GM19438 (cell line): ENCODE results near the gene RBBP8NL.

Experiments
- ATAC-seq: cut with Tn5 transposase; IDR thresholded peaks from one replicate; pipeline ENCODE4 v1.9.1; 2021; ENCODE audit warnings: low read depth; ENCODE audit not compliant: unreplicated experiment

Gene RBBP8NL

GRCh38 chr20:62409931-62410745 lies 17.2 kb downstream of the RBBP8NL start:
- ATAC-seq = no peak

DNA sequence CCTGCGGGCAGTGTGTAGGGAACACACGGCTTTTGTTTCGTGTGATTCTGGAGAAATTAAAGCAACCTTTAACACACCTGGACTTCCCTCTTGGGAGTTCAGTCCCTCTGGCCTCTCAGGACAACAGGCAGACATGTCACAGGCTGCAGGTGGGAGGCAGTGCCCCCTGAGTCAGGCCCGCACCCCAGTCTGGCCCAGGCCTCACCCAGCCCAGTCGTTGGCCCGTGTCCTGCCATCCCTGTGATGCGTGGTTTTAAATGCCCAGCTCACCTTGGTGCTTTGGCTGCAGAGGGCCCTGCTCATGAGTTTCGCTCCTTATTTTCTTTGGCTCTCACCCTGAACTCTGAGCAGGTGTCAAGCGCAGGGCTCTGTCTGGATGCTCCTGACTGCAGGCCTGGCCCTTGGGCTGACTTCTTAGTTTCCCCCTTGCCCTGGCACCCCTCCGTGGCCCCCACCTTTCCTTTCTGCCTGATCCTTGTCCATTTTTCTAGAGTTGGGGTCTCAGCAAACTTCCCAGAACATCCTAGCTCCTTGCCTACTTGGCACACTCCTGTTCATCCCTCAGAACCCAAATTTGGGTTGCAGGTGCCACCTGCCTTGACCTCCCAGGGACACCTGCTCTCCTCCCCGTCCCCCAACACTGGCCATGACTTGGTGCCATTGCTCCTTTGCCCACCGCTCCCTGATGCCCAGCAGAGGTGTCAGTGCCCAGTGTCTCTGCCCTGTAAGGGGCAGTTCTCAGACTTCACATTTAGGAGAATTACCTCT lies 18.1 kb downstream of the RBBP8NL start:
- ATAC-seq = no peak

DNA sequence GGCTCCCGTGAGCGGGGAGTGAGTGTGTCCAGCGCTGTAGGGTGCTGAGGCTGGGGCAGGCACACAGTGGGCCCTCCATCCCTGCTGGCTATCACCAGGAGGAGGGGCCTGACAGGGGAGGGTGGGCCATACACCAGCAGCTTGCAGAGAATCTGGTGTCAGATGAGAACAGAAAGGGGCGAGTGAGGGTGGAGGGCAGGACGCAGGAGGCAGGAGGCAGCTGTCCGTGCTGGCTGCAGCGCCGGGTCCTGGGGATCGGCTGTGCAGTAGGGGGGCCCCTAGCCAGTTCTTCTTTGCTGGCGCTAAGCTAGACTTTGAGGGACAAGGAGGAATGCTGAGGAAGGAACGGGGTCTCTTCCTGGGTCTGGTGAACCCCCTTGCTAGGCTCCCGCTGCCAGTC lies 18.7 kb downstream of the RBBP8NL start:
- ATAC-seq = no peak

DNA sequence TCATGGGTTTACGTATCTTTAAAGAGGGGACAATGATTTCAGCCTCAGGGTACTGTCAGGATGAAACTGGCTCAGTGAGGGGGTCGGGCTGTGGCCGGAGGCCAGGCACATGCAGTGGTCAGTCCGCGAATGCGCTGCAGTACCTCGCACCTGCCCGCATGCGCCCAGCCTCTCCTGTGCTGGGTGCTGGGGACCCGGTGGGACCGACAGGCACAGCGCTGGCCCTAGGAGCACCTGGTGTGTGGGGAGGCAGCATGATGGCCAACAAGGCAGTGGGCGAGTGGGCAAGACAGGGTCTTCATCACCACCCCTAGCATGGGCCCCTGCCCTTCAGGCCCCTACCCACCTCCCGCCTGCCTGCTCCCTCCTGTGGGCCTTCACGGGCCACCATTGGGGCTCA lies 19.3 kb downstream of the RBBP8NL start:
- no peak for ATAC-seq

- ATAC-seq = peak; percentile 77
Measured at GRCh38 chr20:62407221-62407992, 19.9 kb downstream of the RBBP8NL start, which contains the start of gene CABLES2. CABLES2 (minus strand) TSS chr20:62407285; CDS start chr20:62407276, 9 bp downstream.

GRCh38 chr20:62406635-62407176 lies 20.6 kb downstream of the RBBP8NL start:
- ATAC-seq = no peak

GRCh38 chr20:62405981-62406513 lies 21.3 kb downstream of the RBBP8NL start:
- no peak for ATAC-seq

DNA sequence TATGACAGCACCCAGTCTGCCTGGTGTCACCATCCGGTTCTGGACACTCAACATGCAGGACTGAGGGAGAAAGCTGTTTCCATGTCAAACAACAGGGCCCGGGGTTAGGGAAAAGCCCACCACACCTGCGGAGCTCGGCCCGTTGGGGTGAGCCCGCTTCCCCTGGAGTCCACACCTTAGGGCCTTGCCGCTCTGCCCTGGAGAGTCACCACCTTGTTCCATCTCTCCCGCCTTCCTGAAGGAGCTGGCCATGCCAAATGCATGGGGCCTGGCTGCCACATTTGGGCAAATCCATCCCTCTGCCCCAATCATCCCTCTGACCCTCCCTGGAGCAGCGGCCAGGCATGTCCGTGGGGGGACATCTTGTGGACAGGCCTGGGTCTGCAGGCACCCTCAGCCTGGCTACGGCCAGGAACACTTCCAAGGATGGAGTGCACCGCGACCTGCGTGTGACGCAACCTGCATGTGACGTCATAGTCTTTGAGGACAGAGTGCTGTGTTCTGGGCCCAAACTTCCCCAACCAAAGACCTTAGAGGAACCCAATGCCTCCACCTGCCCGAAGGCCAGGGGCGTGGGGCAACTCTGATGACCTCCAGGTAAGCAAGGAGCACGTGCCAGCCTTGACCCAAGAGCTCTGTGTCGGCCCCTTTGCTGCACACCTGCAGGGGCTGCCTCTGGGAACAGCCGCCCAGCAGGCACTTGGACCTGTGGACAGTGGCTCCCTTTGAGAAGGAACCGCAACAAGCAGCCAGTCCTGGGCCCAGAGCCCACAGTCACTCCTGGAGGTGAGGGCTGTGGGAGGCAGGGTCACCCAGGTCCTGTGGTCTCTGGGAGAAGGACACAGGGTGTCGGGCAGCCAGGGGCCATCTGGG lies 22.0 kb downstream of the RBBP8NL start:
- no peak for ATAC-seq

DNA sequence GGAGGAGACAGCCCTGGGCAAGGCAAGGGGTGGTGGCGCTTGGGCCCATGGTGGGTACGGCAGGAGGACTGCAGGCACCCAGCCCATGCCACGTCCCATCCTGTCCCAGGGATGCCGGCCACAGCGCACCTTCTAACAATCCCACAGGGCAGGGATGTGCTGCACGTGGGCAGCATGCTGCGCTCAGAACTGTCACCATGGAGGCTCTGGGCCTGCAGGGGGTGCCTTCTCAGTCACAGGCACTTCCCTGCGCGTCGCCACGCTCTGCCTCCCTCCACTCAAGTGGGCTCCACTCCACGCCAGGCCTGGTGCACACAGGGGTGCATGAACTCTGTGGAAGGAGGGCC lies 22.6 kb downstream of the RBBP8NL start:
- no peak for ATAC-seq

- no peak for ATAC-seq
Measured at GRCh38 chr20:62404112-62404665, 23.1 kb downstream of the RBBP8NL start.

GRCh38 chr20:62403331-62403730 lies 24.0 kb downstream of the RBBP8NL start:
- no peak for ATAC-seq

DNA sequence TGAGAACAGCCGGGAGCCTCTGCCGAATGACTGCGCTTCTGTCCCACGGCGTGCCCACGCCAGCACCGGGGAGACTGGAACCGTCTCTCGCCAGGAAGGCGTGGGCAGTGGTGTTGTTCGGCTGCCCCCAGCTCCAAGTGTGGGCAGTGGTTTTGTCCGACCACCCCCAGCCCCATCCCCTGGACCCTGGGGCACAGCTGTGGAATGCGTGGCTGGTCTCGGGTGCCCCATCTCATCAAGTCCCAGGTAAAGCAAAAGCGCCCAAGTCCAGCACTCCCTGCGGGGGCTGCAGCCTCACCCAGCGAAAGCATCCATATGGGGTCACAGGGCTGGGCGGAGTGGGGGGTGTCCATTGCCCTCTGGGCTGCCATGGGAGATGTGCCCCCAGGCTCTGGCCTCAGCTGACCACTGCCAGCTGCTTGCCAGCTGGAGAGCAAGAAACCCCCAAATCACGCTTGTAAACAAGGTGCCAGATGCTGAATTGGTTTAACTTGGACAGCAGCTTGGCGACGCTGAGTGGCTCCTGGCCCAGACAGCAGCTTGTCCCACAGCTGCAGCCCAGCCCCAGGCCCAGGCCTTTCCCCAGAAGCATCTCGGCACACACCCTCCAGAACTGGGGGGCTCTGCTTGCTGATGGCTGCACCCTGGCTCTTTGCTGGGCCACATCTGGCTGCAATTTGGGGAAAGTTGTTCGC lies 24.7 kb downstream of the RBBP8NL start:
- ATAC-seq = no peak

DNA sequence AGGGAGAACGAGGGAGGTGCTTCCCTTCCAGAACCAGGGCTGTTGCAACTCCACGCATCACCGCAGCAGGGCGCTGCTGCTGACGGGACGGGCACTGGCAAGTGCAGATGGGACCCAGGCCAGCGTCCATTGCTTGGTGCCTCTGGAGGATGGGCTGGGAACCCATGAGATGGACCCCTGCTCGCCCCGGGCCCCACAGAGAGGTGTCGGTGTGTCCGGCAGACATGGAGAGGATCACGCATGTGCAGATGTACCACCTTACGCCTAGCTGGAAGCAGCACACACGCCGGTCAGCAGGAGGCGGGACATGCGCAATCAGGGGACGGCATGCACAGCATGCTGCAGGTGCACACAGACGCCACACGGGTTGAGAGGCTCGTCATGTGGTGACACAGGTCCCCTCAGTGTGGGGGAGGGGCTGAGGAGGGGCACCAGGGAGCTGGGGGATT lies 26.0 kb downstream of the RBBP8NL start:
- no peak for ATAC-seq

DNA sequence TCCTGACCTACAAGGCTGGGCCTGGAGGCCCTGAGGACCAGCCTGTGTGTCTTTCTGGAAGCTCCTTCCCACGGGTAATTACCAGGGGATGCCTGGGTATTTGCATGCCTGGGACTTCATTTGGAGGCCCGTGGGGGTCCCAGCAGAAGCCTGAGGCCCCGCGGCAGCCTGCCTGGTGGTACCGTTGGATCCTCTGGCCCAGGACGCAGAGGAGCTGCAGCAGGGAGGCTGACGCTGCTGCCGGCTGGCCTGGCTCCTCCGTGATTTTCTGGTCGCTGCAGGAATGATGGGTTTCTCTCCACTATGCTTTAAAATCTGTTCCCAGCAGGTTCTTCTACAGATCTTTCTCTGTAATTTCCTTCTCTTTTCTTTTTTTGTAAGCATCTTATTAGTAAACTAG lies 26.8 kb downstream of the RBBP8NL start:
- ATAC-seq = no peak

GRCh38 chr20:62400021-62400420 lies 27.3 kb downstream of the RBBP8NL start:
- ATAC-seq = no peak

GRCh38 chr20:62398120-62398821 lies 29.1 kb downstream of the RBBP8NL start:
- ATAC-seq = no peak

DNA sequence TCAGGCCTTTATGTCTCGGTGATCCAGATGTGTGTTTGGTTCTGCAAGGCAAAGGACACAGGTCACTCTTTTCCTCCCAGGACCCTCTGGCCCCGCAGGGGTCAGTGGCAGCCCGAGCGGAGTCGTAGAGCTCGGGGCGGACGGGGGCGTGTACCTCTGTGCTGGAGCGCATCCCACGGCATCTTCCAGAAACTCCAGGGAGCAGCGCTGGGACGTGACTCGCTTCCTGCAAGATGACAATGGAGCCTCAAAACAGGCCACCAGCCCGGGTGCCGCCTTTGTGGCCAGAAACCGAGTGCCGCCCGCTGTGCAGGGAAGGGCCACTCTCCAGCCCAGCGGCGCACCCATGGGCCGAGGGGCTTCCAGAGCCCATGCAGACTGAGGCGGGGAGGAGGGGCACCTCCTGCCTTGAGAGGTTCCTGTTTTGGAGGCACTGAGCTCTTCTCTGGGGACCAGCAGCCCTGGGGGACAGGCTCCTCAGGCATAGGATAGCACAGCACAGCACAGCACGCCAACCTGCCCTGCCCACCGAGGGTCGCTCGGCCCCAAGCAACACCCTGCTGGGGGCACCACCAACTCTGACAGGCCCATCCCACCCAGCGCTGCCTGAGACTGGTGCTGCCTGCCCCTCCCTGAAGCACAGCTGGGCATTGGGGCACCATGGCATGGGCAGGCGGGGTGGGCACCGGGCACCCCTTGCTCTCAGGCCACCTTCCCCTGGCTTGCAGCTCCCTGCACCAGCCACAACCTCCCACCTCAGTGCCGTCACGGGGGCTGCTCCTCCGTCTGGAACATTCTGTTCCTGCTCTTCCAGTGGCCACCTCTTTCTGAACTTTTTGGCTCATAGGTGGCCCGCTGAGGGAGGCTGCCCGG lies 30.7 kb downstream of the RBBP8NL start:
- no peak for ATAC-seq
